ENCODE measurements around the gene SGCG.
A peak's percentile ranks its signal among the peaks of the same experiment; 100 is the strongest.
"Not testable (repeated sequence)": the region's sequence is repeated elsewhere in the genome, so short reads cannot be mapped to it uniquely, and the experiment has no call there.

The SGCG gene

GRCh38 chr13:23248410-23248809, 67.6 kb downstream of the SGCG start:
- H3K27ac Mint-ChIP-seq; DNase-seq; H3K9me3 Mint-ChIP-seq; H3K36me3 Mint-ChIP-seq (ENCODE audit: insufficient read depth); H3K4me1 Mint-ChIP-seq (ENCODE audit: low read depth in 2 of 2); ATAC-seq (replicated peaks); H3K4me3 Mint-ChIP-seq: not testable (repeated sequence)
- H3K27me3 Mint-ChIP-seq, result peaks cover 16 to 23% of the 10 kb centered on the region in 2 donors

GRCh38 chr13:23254506-23254905, 73.7 kb downstream of the SGCG start:
- H3K4me3 Mint-ChIP-seq, result no peak overlapping the region
- H3K36me3 Mint-ChIP-seq (ENCODE audit: insufficient read depth), result peaks cover 3% of the 10 kb centered on the region
- H3K27me3 Mint-ChIP-seq, result peaks cover 39 to 41% of the 10 kb centered on the region in 2 donors
- H3K4me1 Mint-ChIP-seq (ENCODE audit: low read depth in 2 of 2), result no peaks in the 10 kb centered on the region
- no peak overlapping the region for H3K27ac Mint-ChIP-seq
- peaks cover 0 to 7% of the 10 kb centered on the region in 2 donors for H3K9me3 Mint-ChIP-seq
- ATAC-seq (replicated peaks) (no peak), DNase-seq (no peak)

- DNase-seq (no peak), ATAC-seq (replicated peaks) (no peak)
- Mint-ChIP-seq H3K4me1 (ENCODE audit: low read depth in 2 of 2) (no peaks in the 10 kb centered on the region), H3K27me3 (peaks cover 13 to 18% of the 10 kb centered on the region in 2 donors), H3K36me3 (ENCODE audit: insufficient read depth) (no peaks in the 10 kb centered on the region), H3K27ac (no peak overlapping the region), H3K4me3 (no peak overlapping the region), H3K9me3 (peaks cover 0 to 2% of the 10 kb centered on the region in 2 donors)
Measured at GRCh38 chr13:23267571-23267970, 86.8 kb downstream of the SGCG start.

GRCh38 chr13:23268441-23268840, 87.7 kb downstream of the SGCG start:
- H3K36me3 Mint-ChIP-seq (ENCODE audit: insufficient read depth), result no peaks in the 10 kb centered on the region
- no peak for DNase-seq
- ATAC-seq (replicated peaks), result no peak
- H3K4me3 Mint-ChIP-seq, result no peak overlapping the region
- no peak overlapping the region for H3K27ac Mint-ChIP-seq
- H3K9me3 Mint-ChIP-seq, result no peaks in the 10 kb centered on the region
- H3K27me3 Mint-ChIP-seq, result peaks cover 9 to 16% of the 10 kb centered on the region in 2 donors
- no peaks in the 10 kb centered on the region for H3K4me1 Mint-ChIP-seq (ENCODE audit: low read depth in 2 of 2)

GRCh38 chr13:23271331-23271730, 90.6 kb downstream of the SGCG start:
- H3K36me3 Mint-ChIP-seq (ENCODE audit: insufficient read depth), result no peaks in the 10 kb centered on the region

GRCh38 chr13:23273498-23273897, 92.7 kb downstream of the SGCG start:
- Mint-ChIP-seq H3K4me1 (ENCODE audit: low read depth in 2 of 2) (no peaks in the 10 kb centered on the region), H3K9me3 (no peaks in the 10 kb centered on the region), H3K4me3 (no peak overlapping the region), H3K36me3 (ENCODE audit: insufficient read depth) (no peaks in the 10 kb centered on the region), H3K27ac (no peak overlapping the region), H3K27me3 (no peaks in the 10 kb centered on the region)
- DNase-seq (no peak), ATAC-seq (replicated peaks) (no peak)

More at GRCh38 chr13:23271331-23271730, 90.6 kb downstream of the SGCG start:
- Mint-ChIP-seq H3K4me1 (ENCODE audit: low read depth in 2 of 2) (no peaks in the 10 kb centered on the region), H3K27ac (no peak overlapping the region), H3K27me3 (no peaks in the 10 kb centered on the region), H3K4me3 (no peak overlapping the region), H3K9me3 (no peaks in the 10 kb centered on the region)
- ATAC-seq (replicated peaks) (no peak), DNase-seq (no peak)

GRCh38 chr13:23279321-23279720, 98.5 kb downstream of the SGCG start:
- Mint-ChIP-seq H3K36me3 (ENCODE audit: insufficient read depth) (no peaks in the 10 kb centered on the region), H3K4me1 (ENCODE audit: low read depth in 2 of 2) (no peaks in the 10 kb centered on the region), H3K27me3 (peaks cover 20 to 35% of the 10 kb centered on the region in 2 donors), H3K4me3 (no peak overlapping the region), H3K9me3 (no peaks in the 10 kb centered on the region), H3K27ac (no peak overlapping the region)
- no peak for ATAC-seq (replicated peaks)
- DNase-seq, result no peak

GRCh38 chr13:23288564-23288963, 107.8 kb downstream of the SGCG start:
- ATAC-seq (replicated peaks) (no peak), DNase-seq (no peak)
- Mint-ChIP-seq H3K4me3 (no peak overlapping the region), H3K9me3 (peaks cover 0 to 2% of the 10 kb centered on the region in 2 donors), H3K27ac (no peak overlapping the region), H3K36me3 (ENCODE audit: insufficient read depth) (no peaks in the 10 kb centered on the region), H3K27me3 (peaks cover 35 to 54% of the 10 kb centered on the region in 2 donors), H3K4me1 (ENCODE audit: low read depth in 2 of 2) (no peaks in the 10 kb centered on the region)

- ATAC-seq (replicated peaks), result no peak
- no peak overlapping the region for H3K27ac Mint-ChIP-seq
Measured at GRCh38 chr13:23288995-23289394, 108.2 kb downstream of the SGCG start.

GRCh38 chr13:23289917-23290357, 109.2 kb downstream of the SGCG start:
- no peaks in the 10 kb centered on the region for H3K4me1 Mint-ChIP-seq (ENCODE audit: low read depth in 2 of 2)
- DNase-seq, result no peak
- H3K36me3 Mint-ChIP-seq (ENCODE audit: insufficient read depth), result no peaks in the 10 kb centered on the region
- ATAC-seq (replicated peaks), result no peak
- H3K27me3 Mint-ChIP-seq, result peaks cover 22 to 40% of the 10 kb centered on the region in 2 donors
- H3K27ac Mint-ChIP-seq, result no peak overlapping the region
- H3K9me3 Mint-ChIP-seq, result no peaks in the 10 kb centered on the region
- H3K4me3 Mint-ChIP-seq, result no peak overlapping the region

More at GRCh38 chr13:23288995-23289394, 108.2 kb downstream of the SGCG start:
- peaks cover 32 to 50% of the 10 kb centered on the region in 2 donors for H3K27me3 Mint-ChIP-seq
- no peaks in the 10 kb centered on the region for H3K36me3 Mint-ChIP-seq (ENCODE audit: insufficient read depth)
- no peak overlapping the region for H3K4me3 Mint-ChIP-seq
- H3K4me1 Mint-ChIP-seq (ENCODE audit: low read depth in 2 of 2), result no peaks in the 10 kb centered on the region
- no peak for DNase-seq
- peaks cover 0 to 2% of the 10 kb centered on the region in 2 donors for H3K9me3 Mint-ChIP-seq

- no peaks in the 10 kb centered on the region for H3K9me3 Mint-ChIP-seq
- ATAC-seq (replicated peaks) (no peak), DNase-seq (no peak)
- H3K27me3 Mint-ChIP-seq, result peaks cover 18 to 24% of the 10 kb centered on the region in 2 donors
- no peak overlapping the region for H3K4me3 Mint-ChIP-seq
- no peak overlapping the region for H3K27ac Mint-ChIP-seq
- H3K4me1 Mint-ChIP-seq (ENCODE audit: low read depth in 2 of 2), result no peaks in the 10 kb centered on the region
- H3K36me3 Mint-ChIP-seq (ENCODE audit: insufficient read depth), result no peaks in the 10 kb centered on the region
Measured at GRCh38 chr13:23292586-23292985, 111.8 kb downstream of the SGCG start.

GRCh38 chr13:23314837-23315236, 134.1 kb downstream of the SGCG start:
- not testable (repeated sequence) for H3K36me3 Mint-ChIP-seq (ENCODE audit: insufficient read depth); H3K27ac Mint-ChIP-seq; H3K9me3 Mint-ChIP-seq; ATAC-seq (replicated peaks); DNase-seq; H3K27me3 Mint-ChIP-seq; H3K4me3 Mint-ChIP-seq
- H3K4me1 Mint-ChIP-seq (ENCODE audit: low read depth in 2 of 2), result peaks cover 0 to 13% of the 10 kb centered on the region in 2 donors

GRCh38 chr13:23319883-23320224, 139.1 kb downstream of the SGCG start:
- Mint-ChIP-seq H3K4me1 (ENCODE audit: low read depth in 2 of 2) (peaks cover 11 to 32% of the 10 kb centered on the region in 2 donors), H3K36me3 (ENCODE audit: insufficient read depth) (peaks cover 3% of the 10 kb centered on the region), H3K9me3 (no peaks in the 10 kb centered on the region), H3K4me3 (peak overlapping the region in 1 of 2 donors; percentile 93), H3K27me3 (no peaks in the 10 kb centered on the region), H3K27ac (no peak overlapping the region)
- ATAC-seq (replicated peaks) (no peak), DNase-seq (no peak)

- ATAC-seq (replicated peaks) (peak; percentile 53), DNase-seq (no peak)
- no peaks in the 10 kb centered on the region for H3K9me3 Mint-ChIP-seq
- H3K27me3 Mint-ChIP-seq, result no peaks in the 10 kb centered on the region
- H3K4me1 Mint-ChIP-seq (ENCODE audit: low read depth in 2 of 2), result peaks cover 11 to 32% of the 10 kb centered on the region in 2 donors
- peak overlapping the region; percentile 93 to 95 for H3K4me3 Mint-ChIP-seq
- H3K36me3 Mint-ChIP-seq (ENCODE audit: insufficient read depth), result peaks cover 3% of the 10 kb centered on the region
- peak overlapping the region; percentile 97 to 98 for H3K27ac Mint-ChIP-seq
Measured at GRCh38 chr13:23320926-23321534, 140.3 kb downstream of the SGCG start.
